NT2/D1 (cell line): ENCODE measurements around the gene SRSF3.

Experiments
- DNase-seq: peaks from one replicate; pipeline ENCODE4 v3.0.0-alpha.2; 2011; ENCODE audit warnings: low read depth, low spot score
- H3K27me3 ChIP-seq: 2 replicates; pipeline ENCODE4 v1.6.0; 2011; ENCODE audit warnings: mild to moderate bottlenecking; ENCODE audit not compliant: insufficient read length, insufficient read depth
- H3K36me3 ChIP-seq: 2 replicates; pipeline ENCODE4 v1.6.1; 2011; ENCODE audit warnings: mild to moderate bottlenecking, low read length, mixed read lengths; ENCODE audit not compliant: insufficient read depth, insufficient read length
- H3K4me1 ChIP-seq: 2 replicates; pipeline ENCODE4 v1.5.1; 2011; ENCODE audit not compliant: insufficient read depth, insufficient read length
- H3K4me3 ChIP-seq: 2 replicates; pipeline ENCODE4 v1.5.1; 2011; ENCODE audit warnings: low read depth; ENCODE audit not compliant: insufficient read length
- H3K9ac ChIP-seq: 2 replicates; pipeline ENCODE4 v1.6.0; 2011; ENCODE audit warnings: low read depth; ENCODE audit not compliant: insufficient read length
- H3K9me3 ChIP-seq: 2 replicates; pipeline ENCODE4 v1.5.1; 2011; ENCODE audit warnings: mild to moderate bottlenecking, low read length; ENCODE audit not compliant: insufficient read depth
- SUZ12 ChIP-seq: IDR thresholded peaks from 2 replicates; pipeline ENCODE4 v1.6.1; 2011; ENCODE audit not compliant: insufficient read length, insufficient read depth; ENCODE audit errors: extremely low read depth
- YY1 ChIP-seq: IDR thresholded peaks from 2 replicates; pipeline ENCODE4 v1.6.1; 2011; ENCODE audit not compliant: insufficient read length, insufficient read depth
- ZNF274 ChIP-seq: IDR thresholded peaks from 2 replicates; pipeline ENCODE4 v1.6.1; 2011; ENCODE audit warnings: mild to moderate bottlenecking, low read depth, low read length

Gene SRSF3

GRCh38 chr6:36594029-36594815, at the start of gene SRSF3:
SRSF3 (plus strand) TSS chr6:36594362; CDS start chr6:36596763, 2,401 bp downstream.
- Histone ChIP-seq H3K9ac (peak within 1 kb of the TSS; percentile 96), H3K9me3 (no peaks in the 10 kb centered on the region), H3K4me3 (peak within 1 kb of the TSS; percentile 82), H3K36me3 (peaks cover 44% of the 10 kb centered on the region), H3K4me1 (peaks cover 8% of the 10 kb centered on the region), H3K27me3 (no peaks in the 10 kb centered on the region)
- DNase-seq, result peak; percentile 92
- TF ChIP-seq SUZ12 (no peak), ZNF274 (no peak), YY1 (peak; percentile 83)

- Histone ChIP-seq H3K9me3 (no peaks in the 10 kb centered on the region), H3K9ac (peak overlapping the region; percentile 95)
- DNase-seq, result no peak
Measured at GRCh38 chr6:36545767-36546307, 48.3 kb upstream of the SRSF3 start.

GRCh38 chr6:36546308-36546919, 47.7 kb upstream of the SRSF3 start:
- Histone ChIP-seq H3K4me3 (peak overlapping the region; percentile 84), H3K9me3 (no peaks in the 10 kb centered on the region), H3K4me1 (no peaks in the 10 kb centered on the region), H3K36me3 (peaks cover 9% of the 10 kb centered on the region), H3K9ac (peak overlapping the region; percentile 95), H3K27me3 (no peaks in the 10 kb centered on the region)
- TF ChIP-seq SUZ12 (no peak), YY1 (no peak), ZNF274 (no peak)
- DNase-seq, result no peak

More at GRCh38 chr6:36545767-36546307, 48.3 kb upstream of the SRSF3 start:
- H3K4me3 ChIP-seq, result peak overlapping the region; percentile 84
- no peak for TF ChIP-seq SUZ12
- no peak for TF ChIP-seq YY1
- no peak for TF ChIP-seq ZNF274
- H3K36me3 ChIP-seq, result peaks cover 14% of the 10 kb centered on the region
- no peaks in the 10 kb centered on the region for H3K27me3 ChIP-seq
- H3K4me1 ChIP-seq, result no peaks in the 10 kb centered on the region

GRCh38 chr6:36546920-36547645, 47.1 kb upstream of the SRSF3 start, which contains the start of gene STK38:
STK38 (minus strand) TSS chr6:36547479; CDS start chr6:36540202, 7,277 bp downstream.
- DNase-seq, result peak; percentile 74
- Histone ChIP-seq H3K27me3 (no peaks in the 10 kb centered on the region), H3K4me1 (no peaks in the 10 kb centered on the region), H3K9ac (peak within 1 kb of the TSS; percentile 95), H3K4me3 (peak within 1 kb of the TSS; percentile 84), H3K36me3 (peaks cover 6% of the 10 kb centered on the region), H3K9me3 (no peaks in the 10 kb centered on the region)
- TF ChIP-seq SUZ12, result no peak
- no peak for TF ChIP-seq YY1
- TF ChIP-seq ZNF274, result no peak

GRCh38 chr6:36547646-36548400, 46.3 kb upstream of the SRSF3 start:
- peaks cover 6% of the 10 kb centered on the region for H3K36me3 ChIP-seq
- no peak for TF ChIP-seq SUZ12
- no peak for TF ChIP-seq ZNF274
- TF ChIP-seq YY1, result no peak
- H3K27me3 ChIP-seq, result no peaks in the 10 kb centered on the region
- no peak overlapping the region for H3K4me3 ChIP-seq
- H3K9ac ChIP-seq, result no peak overlapping the region
- no peak for DNase-seq
- H3K9me3 ChIP-seq, result no peaks in the 10 kb centered on the region
- no peaks in the 10 kb centered on the region for H3K4me1 ChIP-seq

GRCh38 chr6:36548401-36548743, 45.8 kb upstream of the SRSF3 start:
- no peak for TF ChIP-seq ZNF274
- no peak for TF ChIP-seq SUZ12
- TF ChIP-seq YY1, result no peak
- Histone ChIP-seq H3K27me3 (no peaks in the 10 kb centered on the region), H3K4me1 (no peaks in the 10 kb centered on the region), H3K36me3 (peaks cover 6% of the 10 kb centered on the region), H3K9ac (no peak overlapping the region), H3K4me3 (no peak overlapping the region), H3K9me3 (no peaks in the 10 kb centered on the region)
- no peak for DNase-seq
